WERI-Rb-1 (cell line): Measurements from ENCODE around the gene PRPF38B.
"Not testable (repeated sequence)": the region's sequence is repeated elsewhere in the genome, so short reads cannot be mapped to it uniquely, and the experiment has no call there.

Experiments used
- DNase-seq: peaks from one replicate; pipeline ENCODE4 v3.0.0-alpha.2; 2020
- H3K27ac ChIP-seq: fragments of 250-450 bp; sonication (Bioruptor Pico); 2 replicates; pipeline ENCODE4 v1.5.1; 2020; ENCODE audit warnings: mild to moderate bottlenecking, moderate library complexity
- H3K27me3 ChIP-seq: fragments of 250-450 bp; sonication (Bioruptor Pico); 2 replicates; pipeline ENCODE4 v1.5.1; 2021; ENCODE audit warnings: mild to moderate bottlenecking, low read depth, moderate library complexity; ENCODE audit not compliant: insufficient read depth, severe bottlenecking
- H3K36me3 ChIP-seq: fragments of 250-450 bp; sonication (Bioruptor Pico); 2 replicates; pipeline ENCODE4 v1.5.1; 2020; ENCODE audit warnings: mild to moderate bottlenecking, moderate library complexity
- H3K4me3 ChIP-seq: 2 replicates; pipeline ENCODE4 v1.5.1; 2011; ENCODE audit warnings: low read depth, mild to moderate bottlenecking, control low read depth, low read length
- H3K9me3 ChIP-seq: fragments of 250-450 bp; sonication (Bioruptor Pico); 2 replicates; pipeline ENCODE4 v1.5.1; 2021; ENCODE audit warnings: mild to moderate bottlenecking, moderate library complexity; ENCODE audit not compliant: severe bottlenecking
- TF ChIP-seq, protein P1 (sequence below): IDR thresholded peaks from 2 replicates; pipeline ENCODE4 v1.5.1; 2011; ENCODE audit warnings: low read depth, mild to moderate bottlenecking, control low read depth, inconsistent platforms, low read length

The PRPF38B gene

DNA sequence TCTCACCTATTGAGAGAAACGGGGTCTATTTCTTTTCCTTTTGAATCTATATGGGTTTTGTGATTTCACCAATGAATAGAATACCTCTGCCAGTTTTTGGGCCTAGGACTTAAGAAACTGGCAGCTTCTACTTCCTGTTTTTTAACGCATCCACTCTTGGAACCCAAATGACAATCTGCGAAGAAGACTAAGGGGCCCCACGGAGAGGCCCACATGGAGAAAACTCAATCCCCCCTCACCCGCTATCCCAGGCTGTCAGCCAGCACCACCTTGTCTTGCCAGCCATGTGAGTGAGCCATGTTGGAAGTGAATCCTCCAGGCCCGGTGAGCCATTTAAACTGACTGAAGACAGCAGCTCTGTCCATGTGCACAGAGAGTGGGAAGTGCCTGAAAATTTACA is 27.6 kb upstream of the PRPF38B start:
- DNase-seq = no peak
- Histone ChIP-seq H3K36me3 (no peaks in the 10 kb centered on the region), H3K27me3 (no peaks in the 10 kb centered on the region), H3K27ac (no peak overlapping the region), H3K4me3 (no peak overlapping the region), H3K9me3 (no peaks in the 10 kb centered on the region)
- TF ChIP-seq, protein P1, sequence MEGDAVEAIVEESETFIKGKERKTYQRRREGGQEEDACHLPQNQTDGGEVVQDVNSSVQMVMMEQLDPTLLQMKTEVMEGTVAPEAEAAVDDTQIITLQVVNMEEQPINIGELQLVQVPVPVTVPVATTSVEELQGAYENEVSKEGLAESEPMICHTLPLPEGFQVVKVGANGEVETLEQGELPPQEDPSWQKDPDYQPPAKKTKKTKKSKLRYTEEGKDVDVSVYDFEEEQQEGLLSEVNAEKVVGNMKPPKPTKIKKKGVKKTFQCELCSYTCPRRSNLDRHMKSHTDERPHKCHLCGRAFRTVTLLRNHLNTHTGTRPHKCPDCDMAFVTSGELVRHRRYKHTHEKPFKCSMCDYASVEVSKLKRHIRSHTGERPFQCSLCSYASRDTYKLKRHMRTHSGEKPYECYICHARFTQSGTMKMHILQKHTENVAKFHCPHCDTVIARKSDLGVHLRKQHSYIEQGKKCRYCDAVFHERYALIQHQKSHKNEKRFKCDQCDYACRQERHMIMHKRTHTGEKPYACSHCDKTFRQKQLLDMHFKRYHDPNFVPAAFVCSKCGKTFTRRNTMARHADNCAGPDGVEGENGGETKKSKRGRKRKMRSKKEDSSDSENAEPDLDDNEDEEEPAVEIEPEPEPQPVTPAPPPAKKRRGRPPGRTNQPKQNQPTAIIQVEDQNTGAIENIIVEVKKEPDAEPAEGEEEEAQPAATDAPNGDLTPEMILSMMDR = no peak

GRCh38 chr1:108665067-108665466 is 27.0 kb upstream of the PRPF38B start:
- Histone ChIP-seq H3K9me3 (no peaks in the 10 kb centered on the region), H3K27me3 (no peaks in the 10 kb centered on the region), H3K4me3 (no peak overlapping the region), H3K27ac (no peak overlapping the region), H3K36me3 (no peaks in the 10 kb centered on the region)
- DNase-seq = no peak
- TF ChIP-seq, protein P1 = no peak

DNA sequence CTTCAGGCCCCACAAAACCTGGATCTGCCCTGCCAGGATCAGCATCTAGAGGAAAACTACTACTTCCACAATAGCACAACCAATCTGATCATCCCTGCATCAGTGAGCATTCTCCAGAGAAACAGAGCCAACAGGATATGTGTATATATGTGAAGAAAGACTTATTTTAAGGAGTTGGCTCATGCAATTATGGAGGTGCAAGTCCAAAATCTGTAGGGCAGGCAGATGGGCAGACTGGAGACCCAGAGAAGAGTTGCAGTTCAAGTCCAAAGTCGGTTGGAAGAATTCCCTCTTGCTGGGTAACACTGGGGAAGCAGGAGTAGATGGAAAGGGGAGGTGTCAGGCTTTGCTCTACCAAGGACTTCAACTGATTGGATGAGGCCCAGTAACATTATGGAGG is 26.3 kb upstream of the PRPF38B start:
- no peaks in the 10 kb centered on the region for H3K27me3 ChIP-seq
- H3K9me3 ChIP-seq = no peaks in the 10 kb centered on the region
- H3K27ac ChIP-seq = no peak overlapping the region
- TF ChIP-seq, protein P1 = no peak
- H3K4me3 ChIP-seq = no peak overlapping the region
- no peaks in the 10 kb centered on the region for H3K36me3 ChIP-seq
- no peak for DNase-seq

DNA sequence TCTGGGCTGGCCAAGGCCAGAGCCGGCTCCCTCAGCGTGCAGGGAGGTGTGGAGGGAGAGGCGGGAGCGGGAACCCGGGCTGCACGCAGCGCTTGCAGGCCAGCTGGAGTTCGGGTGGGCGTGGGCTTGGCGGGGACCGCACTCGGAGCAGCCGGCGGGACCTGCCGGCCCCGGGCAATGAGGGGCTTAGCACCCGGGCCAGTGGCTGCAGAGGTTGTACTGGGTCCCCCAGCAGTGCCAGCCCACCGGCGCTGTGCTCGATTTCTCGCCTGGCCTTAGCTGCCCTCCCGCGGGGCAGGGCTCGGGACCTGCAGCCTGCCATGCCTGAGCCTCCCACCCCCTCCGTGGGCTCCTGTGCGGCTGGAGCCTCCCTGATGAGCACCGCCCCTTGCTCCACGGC is 24.7 kb upstream of the PRPF38B start:
- not testable (repeated sequence) for H3K36me3 ChIP-seq, H3K27ac ChIP-seq, H3K27me3 ChIP-seq, H3K4me3 ChIP-seq, H3K9me3 ChIP-seq, DNase-seq

GRCh38 chr1:108668777-108669176 is 23.3 kb upstream of the PRPF38B start:
- no peaks in the 10 kb centered on the region for H3K9me3 ChIP-seq
- H3K36me3 ChIP-seq = no peaks in the 10 kb centered on the region
- H3K27me3 ChIP-seq = no peaks in the 10 kb centered on the region
- TF ChIP-seq, protein P1 = no peak
- no peak overlapping the region for H3K27ac ChIP-seq
- DNase-seq = no peak
- no peak overlapping the region for H3K4me3 ChIP-seq

DNA sequence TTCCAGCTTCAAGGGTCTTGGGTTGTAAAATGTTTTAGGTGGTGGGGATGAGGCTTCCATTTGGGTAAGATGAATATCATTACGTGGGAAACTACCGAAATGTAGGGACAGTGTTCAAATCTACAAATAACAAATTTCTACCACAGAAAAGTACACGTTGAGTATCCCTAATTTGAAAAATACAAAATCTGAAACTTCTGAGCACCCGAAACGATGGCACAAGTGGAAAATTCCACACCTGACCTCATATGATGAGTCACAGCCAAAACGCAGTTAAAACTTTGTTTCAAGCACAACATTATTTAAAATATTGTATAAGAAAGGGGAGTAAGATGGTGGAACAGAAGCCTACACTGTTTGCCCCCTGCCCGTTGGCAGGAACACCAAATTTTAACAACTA is 22.4 kb upstream of the PRPF38B start:
- TF ChIP-seq, protein P1 = no peak
- Histone ChIP-seq H3K9me3 (no peaks in the 10 kb centered on the region), H3K36me3 (no peaks in the 10 kb centered on the region), H3K4me3 (no peak overlapping the region), H3K27ac (no peak overlapping the region), H3K27me3 (no peaks in the 10 kb centered on the region)
- no peak for DNase-seq
